ENCODE measurements around the gene ILF3. TPM values are rescaled to one million over a fixed set of nuclear protein-coding genes. Genes with fewer than 3 reads are reported as not detected.

ILF3 gene
- total RNA-seq, 1 donor from 2014 or later: 524 TPM

GRCh38 chr19:10625003-10625761 lies 29.0 kb upstream of the ILF3 start, which contains the start of gene SLC44A2:
TSS of gene SLC44A2 (plus strand) at chr19:10625553. CDS start at chr19:10625634, 81 bp downstream.
- no peak for TF ChIP-seq CTCF (conservative IDR thresholded peaks at IDR 0.05)
- Mint-ChIP-seq H3K27me3 (no peaks in the 10 kb centered on the region), H3K4me1 (ENCODE audit: unreplicated experiment) (peaks cover 11% of the 10 kb centered on the region), H3K36me3 (peaks cover 15% of the 10 kb centered on the region), H3K9me3 (no peaks in the 10 kb centered on the region), H3K27ac (peak within 1 kb of the TSS; percentile 97), H3K4me3 (peak within 1 kb of the TSS; percentile 93)
- DNase-seq (ENCODE audit: extremely low spot score, unreplicated experiment): peak; percentile 89

DNA sequence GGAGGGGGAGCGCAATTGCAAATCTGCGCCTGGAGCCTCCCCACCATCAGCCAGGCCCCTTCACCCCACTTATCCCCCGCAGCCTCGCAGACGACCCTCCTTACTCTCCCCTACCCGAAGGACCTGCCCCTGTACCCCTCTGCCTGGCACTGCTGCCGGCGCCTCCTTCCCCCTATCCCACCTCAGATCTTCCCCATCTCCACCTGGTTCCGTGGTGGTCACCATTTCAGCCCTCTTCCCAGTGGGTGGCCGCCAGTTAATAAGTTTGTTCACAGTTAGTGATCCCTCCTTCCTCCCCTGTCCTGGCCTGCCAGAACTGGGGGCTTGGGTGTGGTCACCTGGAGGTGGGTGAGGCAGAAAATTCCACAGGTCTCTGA lies 28.4 kb upstream of the ILF3 start:
- peaks cover 11% of the 10 kb centered on the region for H3K4me1 Mint-ChIP-seq (ENCODE audit: unreplicated experiment)
- H3K27ac Mint-ChIP-seq: peak overlapping the region; percentile 97
- H3K27me3 Mint-ChIP-seq: no peaks in the 10 kb centered on the region

DNA sequence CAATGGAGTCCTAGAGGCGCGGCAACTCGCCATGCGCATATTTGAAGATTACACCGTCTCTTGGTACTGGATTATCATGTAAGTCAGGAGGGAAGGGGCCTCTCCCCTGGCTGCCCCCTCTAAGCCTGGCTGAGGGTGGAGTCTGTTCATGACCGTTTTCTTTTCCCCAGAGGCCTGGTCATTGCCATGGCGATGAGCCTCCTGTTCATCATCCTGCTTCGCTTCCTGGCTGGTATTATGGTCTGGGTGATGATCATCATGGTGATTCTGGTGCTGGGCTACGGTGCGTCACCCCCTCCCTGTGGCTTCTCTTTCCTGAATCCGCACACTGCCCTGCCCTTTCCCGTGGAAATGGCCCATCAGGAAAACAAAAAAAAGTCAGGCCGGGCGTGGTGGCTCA lies 22.3 kb upstream of the ILF3 start:
- no peaks in the 10 kb centered on the region for H3K4me1 Mint-ChIP-seq (ENCODE audit: unreplicated experiment)
- H3K4me3 Mint-ChIP-seq: no peak overlapping the region
- H3K27ac Mint-ChIP-seq: no peak overlapping the region
- H3K36me3 Mint-ChIP-seq: peaks cover 28% of the 10 kb centered on the region
- TF ChIP-seq CTCF (conservative IDR thresholded peaks at IDR 0.05): no peak
- no peak for DNase-seq (ENCODE audit: extremely low spot score, unreplicated experiment)
- no peaks in the 10 kb centered on the region for H3K27me3 Mint-ChIP-seq
- no peaks in the 10 kb centered on the region for H3K9me3 Mint-ChIP-seq

More for the DNA sequence above, 28.4 kb upstream of the ILF3 start:
- DNase-seq (ENCODE audit: extremely low spot score, unreplicated experiment): no peak
- Mint-ChIP-seq H3K4me3 (peak overlapping the region; percentile 93), H3K36me3 (peaks cover 15% of the 10 kb centered on the region), H3K9me3 (no peaks in the 10 kb centered on the region)
- TF ChIP-seq CTCF (conservative IDR thresholded peaks at IDR 0.05): no peak

- TF ChIP-seq CTCF (conservative IDR thresholded peaks at IDR 0.05): no peak
- H3K4me3 Mint-ChIP-seq: no peak overlapping the region
- H3K36me3 Mint-ChIP-seq: peaks cover 27% of the 10 kb centered on the region
- no peak for DNase-seq (ENCODE audit: extremely low spot score, unreplicated experiment)
- H3K27me3 Mint-ChIP-seq: no peaks in the 10 kb centered on the region
- no peaks in the 10 kb centered on the region for H3K4me1 Mint-ChIP-seq (ENCODE audit: unreplicated experiment)
- H3K27ac Mint-ChIP-seq: no peak overlapping the region
- H3K9me3 Mint-ChIP-seq: no peaks in the 10 kb centered on the region
Observed at GRCh38 chr19:10634430-10634829, 19.7 kb upstream of the ILF3 start.

DNA sequence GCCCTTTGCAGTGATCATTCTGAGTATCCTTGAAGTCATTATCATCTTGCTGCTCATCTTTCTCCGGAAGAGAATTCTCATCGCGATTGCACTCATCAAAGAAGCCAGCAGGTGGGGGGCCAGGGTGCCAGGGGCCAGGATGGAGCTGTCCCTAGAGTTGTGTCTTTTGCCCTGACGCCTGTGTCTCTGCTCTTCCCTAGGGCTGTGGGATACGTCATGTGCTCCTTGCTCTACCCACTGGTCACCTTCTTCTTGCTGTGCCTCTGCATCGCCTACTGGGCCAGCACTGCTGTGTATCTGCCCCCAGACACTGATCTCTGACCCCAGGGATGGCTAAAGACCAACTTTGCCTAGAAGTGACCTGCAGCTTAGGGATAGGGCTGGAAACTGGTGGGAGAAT lies 19.2 kb upstream of the ILF3 start:
- peaks cover 27% of the 10 kb centered on the region for H3K36me3 Mint-ChIP-seq
- H3K4me1 Mint-ChIP-seq (ENCODE audit: unreplicated experiment): no peaks in the 10 kb centered on the region
- no peak for TF ChIP-seq CTCF (conservative IDR thresholded peaks at IDR 0.05)
- no peak overlapping the region for H3K27ac Mint-ChIP-seq
- no peak overlapping the region for H3K4me3 Mint-ChIP-seq
- H3K27me3 Mint-ChIP-seq: no peaks in the 10 kb centered on the region
- no peak for DNase-seq (ENCODE audit: extremely low spot score, unreplicated experiment)
- H3K9me3 Mint-ChIP-seq: no peaks in the 10 kb centered on the region
